ENCODE results near the gene UBTD2. TPM values are rescaled to one million over a fixed set of nuclear protein-coding genes. Genes with fewer than 3 reads are reported as not detected.

The UBTD2 gene
- total RNA-seq, 3 donors from 2014 or later (not counting 1 experiment from before 2014, with no cell fraction given): 1.7 to 3.3 (median 2.6) TPM

DNA sequence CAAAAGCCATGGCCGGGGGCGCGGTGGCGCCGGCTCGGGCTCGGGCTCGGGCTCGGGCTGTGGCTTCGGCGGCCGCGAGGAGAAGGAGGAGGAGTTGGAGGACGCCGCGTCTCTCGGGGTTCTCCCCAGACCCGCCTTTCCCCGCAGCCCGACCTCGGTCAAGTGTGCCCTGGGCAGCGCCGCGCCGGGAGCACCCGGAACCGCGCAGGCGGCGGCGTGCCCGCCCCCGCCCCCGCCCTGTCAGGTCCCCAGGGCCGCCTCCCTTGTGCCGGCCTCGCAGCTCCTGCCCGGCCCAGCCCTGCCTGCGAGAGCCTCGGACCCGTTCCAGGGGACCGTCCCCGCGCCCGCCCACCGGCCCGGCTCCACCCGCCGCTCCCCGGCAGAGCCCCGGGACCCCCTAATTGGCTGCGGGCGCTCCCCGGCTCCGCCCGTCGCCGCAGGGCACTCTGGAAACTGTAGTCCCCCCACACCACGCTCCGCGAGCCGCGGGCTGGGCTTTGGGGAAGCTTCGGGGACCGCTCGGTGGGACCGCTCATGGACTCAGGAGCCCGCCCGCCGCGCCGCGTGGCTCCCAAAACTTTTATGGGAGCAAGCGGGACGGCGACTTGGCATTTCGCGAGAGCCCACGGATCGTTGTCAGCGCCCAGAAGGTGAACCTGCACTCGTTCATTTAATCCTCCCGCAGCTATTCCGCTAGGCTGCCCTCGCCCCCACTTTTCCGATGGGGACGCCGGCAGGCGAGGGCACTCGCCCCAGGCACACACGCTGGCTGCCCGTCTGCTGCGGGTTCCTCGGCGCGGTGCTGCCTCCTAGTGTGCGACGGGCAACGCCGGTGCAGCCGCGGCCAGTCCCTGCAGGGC is 95.3 kb downstream of the UBTD2 start, which contains the start of gene STK10:
TSS of gene STK10 (minus strand) at position 192 of the 860 bp plus-strand sequence. CDS start at position 10, 182 bp downstream.
- no peaks in the 10 kb centered on the region for H3K36me3 Mint-ChIP-seq
- peak; percentile 65 to 85 (median 76) for ATAC-seq
- Histone ChIP-seq H3K27ac (ENCODE audit: low read length) (peak within 1 kb of the TSS; percentile 85), H3K36me3 (ENCODE audit: control insufficient read depth, insufficient read depth, low read length) (peaks cover 9% of the 10 kb centered on the region), H3K4me1 (ENCODE audit: control insufficient read depth, insufficient read depth, low read length) (peaks cover 30% of the 10 kb centered on the region), H3K9me3 (ENCODE audit: control insufficient read depth, insufficient read depth, low read length) (no peaks in the 10 kb centered on the region), H3K27me3 (ENCODE audit: control insufficient read depth, insufficient read depth, low read length) (no peaks in the 10 kb centered on the region), H3K4me3 (ENCODE audit: low read length) (peak within 1 kb of the TSS; percentile 66)
- no peaks in the 10 kb centered on the region for H3K9me3 Mint-ChIP-seq
- peaks cover 39 to 40% of the 10 kb centered on the region in 2 donors for H3K4me1 Mint-ChIP-seq
- peak; percentile 87 to 95 for DNase-seq
- H3K27ac Mint-ChIP-seq: peak within 1 kb of the TSS; percentile 97 to 98
- no peaks in the 10 kb centered on the region for H3K27me3 Mint-ChIP-seq (ENCODE audit: low read depth in 2 of 2)
- TF ChIP-seq CTCF (IDR thresholded peaks at IDR 0.05): peak; percentile 86
- peak within 1 kb of the TSS; percentile 98 for H3K4me3 Mint-ChIP-seq
- intact Hi-C loops (cut with micrococcal nuclease): loop anchor here (1.0 to 10.0 kb wide), 5 partner anchors 75 to 181 kb away; partner anchors contain the start of genes FBXW11 and UBTD2
- under 1% methylated on average over 102 of the region's 102 CpGs for WGBS (ENCODE audit: insufficient coverage)

DNA sequence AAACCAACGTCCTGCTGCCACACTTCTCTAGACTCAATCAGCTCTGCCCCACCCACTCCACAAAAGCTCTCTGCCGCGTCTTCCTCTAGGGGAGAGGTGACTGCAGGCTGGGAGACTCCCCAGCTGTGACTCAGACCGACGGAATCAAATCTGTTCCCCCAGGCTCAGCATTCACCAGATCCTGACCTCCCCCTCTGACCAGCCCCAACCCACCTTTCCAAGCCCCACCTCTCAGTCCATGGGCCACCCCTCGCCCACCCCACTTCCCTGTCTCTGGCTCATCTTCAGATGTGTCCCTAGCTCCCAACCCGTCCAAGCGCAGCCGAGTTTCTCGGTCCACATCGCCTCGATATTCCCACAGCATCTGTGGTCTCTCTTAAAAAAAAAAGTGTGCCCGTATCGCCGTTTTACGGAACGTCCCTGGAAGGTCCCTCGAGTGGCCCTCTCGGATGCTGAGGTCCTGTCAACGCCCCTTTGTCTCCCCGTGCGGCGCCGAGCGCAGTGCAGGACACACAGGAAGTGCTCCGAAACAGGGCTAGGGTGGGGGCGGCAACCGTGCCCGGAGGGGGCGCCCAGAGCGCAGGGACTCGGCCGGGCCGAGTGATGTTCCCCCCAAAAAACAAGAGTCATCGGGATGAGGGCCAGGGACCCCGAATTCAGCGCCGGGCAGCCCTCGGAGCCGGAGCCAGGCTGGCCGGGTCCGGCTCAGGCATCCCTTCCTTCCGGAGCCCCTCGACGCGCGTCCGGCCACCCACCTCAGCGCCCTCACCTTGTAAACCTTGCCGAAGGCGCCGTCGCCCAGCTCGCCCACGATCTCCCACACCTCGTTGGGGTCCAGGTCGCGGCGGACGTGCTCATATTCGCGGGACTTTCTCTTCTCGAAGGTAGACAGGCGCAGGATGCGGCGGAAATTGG is 96.2 kb downstream of the UBTD2 start:
- H3K36me3 Mint-ChIP-seq: no peaks in the 10 kb centered on the region
- DNase-seq: peak; percentile 65 to 86
- no peaks in the 10 kb centered on the region for H3K27me3 Mint-ChIP-seq (ENCODE audit: low read depth in 2 of 2)
- H3K4me3 Mint-ChIP-seq: peak overlapping the region; percentile 98
- H3K9me3 Mint-ChIP-seq: no peaks in the 10 kb centered on the region
- H3K4me3 ChIP-seq (ENCODE audit: low read length): peak overlapping the region; percentile 66
- H3K9me3 ChIP-seq (ENCODE audit: control insufficient read depth, insufficient read depth, low read length): no peaks in the 10 kb centered on the region
- peaks cover 9% of the 10 kb centered on the region for H3K36me3 ChIP-seq (ENCODE audit: control insufficient read depth, insufficient read depth, low read length)
- WGBS (ENCODE audit: insufficient coverage): under 1% methylated on average over 66 of the region's 66 CpGs
- H3K27me3 ChIP-seq (ENCODE audit: control insufficient read depth, insufficient read depth, low read length): no peaks in the 10 kb centered on the region
- peak; percentile 23 to 57 (median 41) for ATAC-seq
- peak overlapping the region; percentile 85 for H3K27ac ChIP-seq (ENCODE audit: low read length)
- peaks cover 43 to 44% of the 10 kb centered on the region in 2 donors for H3K4me1 Mint-ChIP-seq
- intact Hi-C loops (cut with micrococcal nuclease): loop anchor here (1.0 to 10.0 kb wide), 6 partner anchors 8 to 180 kb away; partner anchors contain the start of genes FBXW11 and UBTD2
- peak overlapping the region; percentile 97 to 98 for H3K27ac Mint-ChIP-seq
- no peak for TF ChIP-seq CTCF (IDR thresholded peaks at IDR 0.05)
- H3K4me1 ChIP-seq (ENCODE audit: control insufficient read depth, insufficient read depth, low read length): peaks cover 39% of the 10 kb centered on the region

- no peaks in the 10 kb centered on the region for H3K9me3 Mint-ChIP-seq
- H3K4me1 Mint-ChIP-seq: peaks cover 44 to 45% of the 10 kb centered on the region in 2 donors
- intact Hi-C loops (cut with micrococcal nuclease): loop anchor here (5.0 to 10.0 kb wide), 2 partner anchors 99 to 179 kb away; partner anchors contain the start of genes FBXW11 and UBTD2
- H3K27ac Mint-ChIP-seq: peak overlapping the region; percentile 97 to 98
- H3K36me3 Mint-ChIP-seq: no peaks in the 10 kb centered on the region
- H3K9me3 ChIP-seq (ENCODE audit: control insufficient read depth, insufficient read depth, low read length): no peaks in the 10 kb centered on the region
- no peak for TF ChIP-seq CTCF (IDR thresholded peaks at IDR 0.05)
- H3K4me3 Mint-ChIP-seq: peak overlapping the region; percentile 98
- no peak for ATAC-seq
- peak in 1 of 2 donors; percentile 36 for DNase-seq
- 10% methylated on average over 12 of the region's 13 CpGs for WGBS (ENCODE audit: insufficient coverage)
- H3K27me3 ChIP-seq (ENCODE audit: control insufficient read depth, insufficient read depth, low read length): no peaks in the 10 kb centered on the region
- no peaks in the 10 kb centered on the region for H3K27me3 Mint-ChIP-seq (ENCODE audit: low read depth in 2 of 2)
- H3K4me1 ChIP-seq (ENCODE audit: control insufficient read depth, insufficient read depth, low read length): peaks cover 51% of the 10 kb centered on the region
- H3K27ac ChIP-seq (ENCODE audit: low read length): peak overlapping the region; percentile 85
- H3K4me3 ChIP-seq (ENCODE audit: low read length): peak overlapping the region; percentile 66
- H3K36me3 ChIP-seq (ENCODE audit: control insufficient read depth, insufficient read depth, low read length): peaks cover 9% of the 10 kb centered on the region
Observed at GRCh38 chr5:172186114-172186695, 97.4 kb downstream of the UBTD2 start.

Measured in natural killer cell (primary cell).